Measurements from ENCODE around the gene IL22.

GRCh38 chr12:68242777-68243176 lies 10.6 kb downstream of the IL22 start:
- TF ChIP-seq CTCF (IDR thresholded peaks at IDR 0.05): no peak
- no peak for TF ChIP-seq POLR2A (IDR thresholded peaks at IDR 0.05)
- no peak for TF ChIP-seq EP300 (IDR thresholded peaks at IDR 0.05)
